ENCODE measurements around the gene SART3. TPM values are rescaled to one million over a fixed set of nuclear protein-coding genes. Genes with fewer than 3 reads are reported as not detected.

Gene SART3
- total and polyA plus RNA-seq, 10 of the 15 experiments (the other 5 are each of a cell fraction or from before 2014, with no cell fraction given), result 8.8 to 179 (median 54.9) TPM

GRCh38 chr12:108478611-108479206 is 82.3 kb downstream of the SART3 start:
- 31% methylated on average over 8 of the region's 8 CpGs for WGBS (ENCODE audit: insufficient coverage, insufficient replicate concordance, low lambda C conversion rate, missing lambda C conversion rate)
- no TSS peak for BruUV-seq (replicated peaks)
- no peak overlapping the region for H2AFZ ChIP-seq (ENCODE audit: control insufficient read depth, low read depth, low read length)
- no peak overlapping the region for H3K4me2 ChIP-seq (ENCODE audit: control insufficient read depth, insufficient read depth)
- H3K36me3 ChIP-seq (ENCODE audit: control insufficient read depth in 2 of 2, insufficient read depth in 2 of 2, low read length in 1 of 2), result no peaks in the 10 kb centered on the region
- intact Hi-C loops (cut with micrococcal nuclease; ENCODE audit: unreplicated experiment) (no loop called here), in situ Hi-C loops (cut with MboI) (no loop called here)
- no peak for ATAC-seq
- ChIA-PET RAD21 (ENCODE audit: unreplicated experiment) (no interaction called here), POLR2A (no interaction called here), CTCF (no interaction called here), SMC1A (ENCODE audit: uncharacterized antibody, unreplicated experiment) (no interaction called here)
- no peak for FAIRE-seq
- H3K27ac ChIP-seq (ENCODE audit: control insufficient read depth, insufficient read depth), result no peak overlapping the region
- H3K27me3 ChIP-seq (replicated peaks in 1 of 2; ENCODE audit: control insufficient read depth in 2 of 2, insufficient read depth in 2 of 2, low read length in 1 of 2), result no peaks in the 10 kb centered on the region
- H3K79me2 ChIP-seq (ENCODE audit: control insufficient read depth, insufficient read depth, low read length), result no peaks in the 10 kb centered on the region
- no peaks in the 10 kb centered on the region for H3K9me3 ChIP-seq (replicated peaks; ENCODE audit: control insufficient read depth, insufficient read depth, low read length)
- no peaks in the 10 kb centered on the region for H4K20me1 ChIP-seq (ENCODE audit: control insufficient read depth, insufficient read depth)
- DNase-seq (ENCODE audit: low read depth, low spot score), result no peak
- no peak overlapping the region for H3K4me3 ChIP-seq
- no peaks in the 10 kb centered on the region for H3K4me1 ChIP-seq (ENCODE audit: control insufficient read depth, insufficient read depth, low read length)
- no peak overlapping the region for H3K9ac ChIP-seq (ENCODE audit: control insufficient read depth, insufficient read depth, low read length)
- TF ChIP-seq BHLHE40 (IDR thresholded peaks at IDR 0.05; ENCODE audit: borderline replicate concordance in 1 of 2, low read depth in 2 of 2, low read length in 1 of 2) (no peak), ZBTB11 (CRISPR knock-in tag; IDR thresholded peaks at IDR 0.05) (no peak), ATF2 (IDR thresholded peaks at IDR 0.05; ENCODE audit: low read length) (no peak), FOXM1 (IDR thresholded peaks at IDR 0.05; ENCODE audit: low read depth, low read length) (no peak), HSF1 (IDR thresholded peaks at IDR 0.05; ENCODE audit: low read depth, low read length) (no peak), ZNF217 (IDR thresholded peaks at IDR 0.05) (no peak), ZNF24 (IDR thresholded peaks at IDR 0.05) (no peak), LARP7 (IDR thresholded peaks at IDR 0.05) (no peak), ZBTB4 (CRISPR knock-in tag; IDR thresholded peaks at IDR 0.05) (no peak), POLR2AphosphoS2 (IDR thresholded peaks at IDR 0.05; ENCODE audit: low read depth, low read length) (no peak)

Measured in GM12878 (cell line).